Cardiac muscle cell (in vitro differentiated cells and primary cell): ENCODE results near the gene GLS. TPM values are rescaled to one million over a fixed set of nuclear protein-coding genes. Genes with fewer than 3 reads are reported as not detected.

Experiments
- DNase-seq, 2 donors: peaks; one replicate each; pipeline versions ENCODE4 v3.0.0 to v3.0.0-alpha.2; 2010 to 2017; ENCODE audit warnings: low read depth in 1 of 2, low spot score in 1 of 2
- H3K27ac ChIP-seq: fragments of 200-600 bp; sonication (generic); 2 replicates; pipeline ENCODE4 v1.5.1; 2016
- H3K27me3 ChIP-seq: fragments of 200-600 bp; sonication (generic); 2 replicates; pipeline ENCODE4 v1.6.0; 2016; ENCODE audit warnings: control low read depth
- H3K36me3 ChIP-seq: fragments of 200-600 bp; sonication (generic); 2 replicates; pipeline ENCODE4 v1.5.1; 2016; ENCODE audit warnings: control low read depth
- H3K4me1 ChIP-seq: fragments of 200-600 bp; sonication (generic); 2 replicates; pipeline ENCODE4 v1.8.1; 2017; ENCODE audit warnings: low read depth, mild to moderate bottlenecking, mixed run types
- H3K4me3 ChIP-seq: fragments of 200-600 bp; sonication (generic); 2 replicates; pipeline ENCODE4 v1.5.1; 2016; ENCODE audit warnings: mild to moderate bottlenecking
- H3K9me3 ChIP-seq: fragments of 200-600 bp; sonication (generic); 2 replicates; pipeline ENCODE4 v1.5.1; 2017; ENCODE audit warnings: low read depth, mild to moderate bottlenecking, control low read depth
- CTCF ChIP-seq: IDR thresholded peaks from 2 replicates; pipeline ENCODE4 v1.5.1; 2012; ENCODE audit warnings: low read depth, mild to moderate bottlenecking, low read length
- polyA plus RNA-seq: library from polyadenylated mRNA; unstranded; fragments of >200 nt; fragmentation: Nextera tagmentation; extraction: Ambion mirVana; gene quantifications from 2 replicates; pipeline ENCODE4 v1.2.1, GENCODE V29; 2016
- total RNA-seq: library from RNA; depleted of rRNA; stranded (reverse); fragments of >200 nt; gene quantifications from 2 replicates; pipeline ENCODE4 v1.2.3, GENCODE V29; 2016

Gene GLS
- total and polyA plus RNA-seq, 2 experiments from 2014 or later: 35.2 to 80.8 TPM

DNA sequence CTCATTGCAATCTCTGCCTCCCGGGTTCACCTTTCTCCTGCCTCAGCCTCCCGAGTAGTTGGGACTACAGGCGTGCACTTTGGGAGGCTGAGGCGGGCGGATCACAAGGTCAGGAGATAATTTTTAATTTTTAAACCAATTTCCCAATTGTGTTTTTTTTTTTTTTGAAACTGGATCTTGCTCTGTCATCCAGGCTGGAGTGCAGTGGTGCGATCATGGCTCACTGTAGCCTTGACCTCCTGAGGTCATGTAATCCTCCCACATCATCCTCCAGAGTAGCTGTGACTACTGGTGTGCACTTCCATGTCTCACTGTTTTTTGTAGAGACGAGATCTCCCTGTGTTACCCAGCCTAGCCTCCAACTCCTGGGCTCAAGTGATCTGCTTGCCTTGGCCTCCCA is 49.3 kb downstream of the GLS start:
- no peak for DNase-seq
- Histone ChIP-seq H3K27ac (no peak overlapping the region), H3K36me3 (peaks cover 11% of the 10 kb centered on the region), H3K4me3 (no peak overlapping the region), H3K27me3 (no peaks in the 10 kb centered on the region), H3K4me1 (no peaks in the 10 kb centered on the region), H3K9me3 (no peaks in the 10 kb centered on the region)
- TF ChIP-seq CTCF: no peak

- Histone ChIP-seq H3K27ac (no peak overlapping the region), H3K4me3 (no peak overlapping the region), H3K4me1 (no peaks in the 10 kb centered on the region), H3K36me3 (peaks cover 11% of the 10 kb centered on the region), H3K9me3 (no peaks in the 10 kb centered on the region), H3K27me3 (no peaks in the 10 kb centered on the region)
- DNase-seq: no peak
- TF ChIP-seq CTCF: no peak
Measured at GRCh38 chr2:190930411-190930810, 49.8 kb downstream of the GLS start.

GRCh38 chr2:190932514-190932913 is 51.9 kb downstream of the GLS start:
- DNase-seq: no peak

DNA sequence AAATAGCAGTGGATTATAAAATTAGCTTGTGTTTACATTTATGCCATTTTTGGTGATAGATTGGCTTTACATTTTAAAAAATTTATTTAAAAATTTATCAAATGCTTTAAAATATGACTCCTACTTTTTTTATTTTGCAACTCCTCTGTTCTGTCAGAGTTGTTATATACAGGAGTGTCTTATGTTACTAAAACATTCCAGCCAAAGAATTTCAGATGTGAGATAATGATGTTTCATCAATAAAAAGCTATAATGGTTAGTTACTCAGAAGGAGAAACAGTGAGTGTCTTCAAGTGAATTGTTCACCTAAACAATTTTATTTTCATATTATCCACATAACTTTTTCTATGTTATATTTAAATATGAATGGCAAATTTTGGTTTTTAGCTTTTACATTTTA is 52.7 kb downstream of the GLS start:
- H3K27ac ChIP-seq: no peak overlapping the region
- no peak for TF ChIP-seq CTCF
- H3K4me1 ChIP-seq: peaks cover 6% of the 10 kb centered on the region
- no peak for DNase-seq
- H3K9me3 ChIP-seq: no peaks in the 10 kb centered on the region
- no peaks in the 10 kb centered on the region for H3K27me3 ChIP-seq
- no peak overlapping the region for H3K4me3 ChIP-seq
- peaks cover 5% of the 10 kb centered on the region for H3K36me3 ChIP-seq

More at GRCh38 chr2:190932514-190932913, 51.9 kb downstream of the GLS start:
- no peaks in the 10 kb centered on the region for H3K9me3 ChIP-seq
- TF ChIP-seq CTCF: no peak
- no peaks in the 10 kb centered on the region for H3K4me1 ChIP-seq
- peaks cover 8% of the 10 kb centered on the region for H3K36me3 ChIP-seq
- H3K27ac ChIP-seq: peak overlapping the region; percentile 56
- H3K27me3 ChIP-seq: no peaks in the 10 kb centered on the region
- H3K4me3 ChIP-seq: no peak overlapping the region

- no peak for TF ChIP-seq CTCF
- no peaks in the 10 kb centered on the region for H3K27me3 ChIP-seq
- H3K4me1 ChIP-seq: peaks cover 12% of the 10 kb centered on the region
- H3K27ac ChIP-seq: no peak overlapping the region
- H3K4me3 ChIP-seq: no peak overlapping the region
- H3K9me3 ChIP-seq: no peaks in the 10 kb centered on the region
- H3K36me3 ChIP-seq: peaks cover 5% of the 10 kb centered on the region
- no peak for DNase-seq
Measured at GRCh38 chr2:190935054-190935453, 54.4 kb downstream of the GLS start.
